Naive thymus-derived CD8-positive, alpha-beta T cell (primary cell): ENCODE results near the gene AGFG2. TPM values are rescaled to one million over a fixed set of nuclear protein-coding genes. Genes with fewer than 3 reads are reported as not detected.
"Not testable (repeated sequence)": the region's sequence is repeated elsewhere in the genome, so short reads cannot be mapped to it uniquely, and the experiment has no call there.

Experiments
- ATAC-seq, 2 donors: fragments of 150-1000 bp; cut with Tn5 transposase in 1 of 2; sonication (Bioruptor Pico), chemical (Tn5 transposase) in 1 of 2; 1 replicate in 1 of 2; 2 replicates in 1 of 2; pipeline ENCODE4 v1.10.0; 2021; ENCODE audit warnings: mild to moderate bottlenecking in 2 of 2, moderate library complexity in 2 of 2
- POLR2A ChIA-PET: fragments of 350-600 bp; sonication (Branson Sonifier 250); formaldehyde crosslinking; loops from one replicate; lab custom pipeline; 2021; ENCODE audit warnings: antibody characterized with exemption; lab: Charles Lee
- DNase-seq, 10 donors: peaks; one replicate each; pipeline versions ENCODE4 v3.0.0 to v3.0.0-alpha.2; 2020 to 2022
- H3K27ac Mint-ChIP-seq, 10 donors: one replicate each; pipeline ENCODE4 v1.8.0; 2020 to 2022; ENCODE audit warnings: mild to moderate bottlenecking in 10 of 10, mixed read lengths in 10 of 10, moderate library complexity in 4 of 10, inconsistent platforms in 1 of 10
- H3K27me3 Mint-ChIP-seq, 5 donors: one replicate each; pipeline ENCODE4 v1.8.0; 2021 to 2022; ENCODE audit warnings: mixed read lengths in 5 of 5
- H3K36me3 Mint-ChIP-seq, 3 donors: one replicate each; pipeline ENCODE4 v1.8.0; 2020 to 2022; ENCODE audit warnings: mixed read lengths in 3 of 3, mild to moderate bottlenecking in 2 of 3, inconsistent platforms in 1 of 3
- H3K4me1 Mint-ChIP-seq, 4 donors: one replicate each; pipeline ENCODE4 v1.8.0; 2021 to 2022; ENCODE audit warnings: mixed read lengths in 4 of 4
- H3K4me3 Mint-ChIP-seq, 10 donors: one replicate each; pipeline ENCODE4 v1.8.0; 2020 to 2022; ENCODE audit warnings: mild to moderate bottlenecking in 10 of 10, mixed read lengths in 10 of 10, moderate library complexity in 6 of 10, inconsistent platforms in 1 of 10
- H3K9me3 Mint-ChIP-seq, 9 donors: one replicate each; pipeline ENCODE4 v1.8.0; 2020 to 2022; ENCODE audit warnings: mixed read lengths in 9 of 9, mild to moderate bottlenecking in 3 of 9, inconsistent platforms in 1 of 9, moderate library complexity in 1 of 9
- polyA plus RNA-seq, 3 donors: library from polyadenylated mRNA; unstranded; fragments of 300-500 nt; fragmentation: Illumina TruSeq; gene quantifications; one replicate each; pipeline ENCODE4 v1.2.3, GENCODE V29; 2021
- total RNA-seq, 8 experiments: library from RNA in 2 of 8; stranded (reverse) in 2 of 8; gene quantifications; one replicate each; pipeline ENCODE4 v1.2.3 and lab custom pipeline; 2021 to 2026

Gene AGFG2
- total and polyA plus RNA-seq, 5 experiments from 2014 or later = 5.8 to 22.0 (median 13.6) TPM

DNA sequence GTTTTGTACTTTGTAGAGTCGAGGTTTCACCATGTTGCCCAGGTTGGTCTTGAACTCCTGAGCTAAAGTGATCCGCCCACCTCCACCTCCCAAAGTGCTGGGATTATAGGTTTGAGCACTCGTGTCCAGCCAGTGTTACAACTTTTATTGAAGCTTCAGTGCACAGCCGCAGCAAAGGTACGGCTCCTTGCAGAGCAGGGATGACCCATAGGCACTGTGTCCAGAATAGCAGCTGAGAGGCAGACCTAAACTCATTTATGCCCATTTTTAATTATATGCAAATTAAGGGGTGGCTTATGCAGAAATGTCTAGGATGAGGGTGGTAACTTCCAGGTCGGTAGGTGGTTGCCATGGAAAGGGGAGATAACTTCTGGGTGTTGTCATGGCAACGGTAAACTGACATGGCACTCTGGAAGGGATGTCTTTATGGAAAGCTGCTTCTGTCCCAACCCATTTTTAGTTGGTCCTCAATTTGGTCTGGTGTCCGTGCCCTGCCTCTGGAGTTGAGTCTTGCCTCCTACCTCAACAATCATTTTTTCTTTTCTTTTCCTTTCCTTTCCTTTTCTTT lies 32.6 kb upstream of the AGFG2 start:
- H3K27me3 Mint-ChIP-seq = peaks cover 0 to 5% (median 0%) of the 10 kb centered on the region in 5 donors

DNA sequence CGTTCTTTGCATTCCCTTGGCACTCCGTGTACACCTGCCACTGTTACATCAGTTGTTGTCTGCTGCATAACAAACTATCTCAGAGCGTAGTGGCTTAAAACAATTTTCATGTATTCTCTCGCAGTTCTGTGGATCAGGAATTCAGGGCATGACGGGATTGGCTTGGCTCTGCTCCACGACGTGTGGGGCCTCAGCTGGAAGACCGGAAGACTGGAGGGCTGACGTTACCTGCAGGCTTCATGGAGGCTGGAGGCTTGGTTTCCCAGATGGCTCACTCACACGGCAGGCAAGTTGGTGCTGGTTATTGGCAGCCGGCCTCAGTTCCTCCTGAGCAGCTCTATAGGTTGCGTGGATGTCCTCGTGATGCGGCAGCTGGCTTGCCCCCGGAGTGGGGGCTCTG lies 29.8 kb upstream of the AGFG2 start:
- DNase-seq (no peak), ATAC-seq (no peak)
- Mint-ChIP-seq H3K4me1 (peaks cover 0 to 19% (median 12%) of the 10 kb centered on the region in 4 donors), H3K27me3 (peaks cover 0 to 7% (median 0%) of the 10 kb centered on the region in 5 donors), H3K27ac (no peak overlapping the region), H3K36me3 (no peaks in the 10 kb centered on the region), H3K9me3 (no peaks in the 10 kb centered on the region), H3K4me3 (no peak overlapping the region)
- POLR2A ChIA-PET = no interaction called here

More for the DNA sequence above, 32.6 kb upstream of the AGFG2 start:
- POLR2A ChIA-PET = interaction anchor here (0.7 to 1.4 kb wide), 3 partner anchors 13 to 169 kb away, joined by 5 to 7 read pairs (median 5); no protein-coding TSS in a partner anchor
- DNase-seq = no peak
- ATAC-seq = no peak
- H3K9me3 Mint-ChIP-seq = no peaks in the 10 kb centered on the region
- H3K4me3 Mint-ChIP-seq = no peak overlapping the region
- peaks cover 0 to 7% (median 3%) of the 10 kb centered on the region in 4 donors for H3K4me1 Mint-ChIP-seq
- H3K27ac Mint-ChIP-seq = peak overlapping the region in 3 of 10 donors; percentile 52 to 55 (median 53)
- no peaks in the 10 kb centered on the region for H3K36me3 Mint-ChIP-seq

DNA sequence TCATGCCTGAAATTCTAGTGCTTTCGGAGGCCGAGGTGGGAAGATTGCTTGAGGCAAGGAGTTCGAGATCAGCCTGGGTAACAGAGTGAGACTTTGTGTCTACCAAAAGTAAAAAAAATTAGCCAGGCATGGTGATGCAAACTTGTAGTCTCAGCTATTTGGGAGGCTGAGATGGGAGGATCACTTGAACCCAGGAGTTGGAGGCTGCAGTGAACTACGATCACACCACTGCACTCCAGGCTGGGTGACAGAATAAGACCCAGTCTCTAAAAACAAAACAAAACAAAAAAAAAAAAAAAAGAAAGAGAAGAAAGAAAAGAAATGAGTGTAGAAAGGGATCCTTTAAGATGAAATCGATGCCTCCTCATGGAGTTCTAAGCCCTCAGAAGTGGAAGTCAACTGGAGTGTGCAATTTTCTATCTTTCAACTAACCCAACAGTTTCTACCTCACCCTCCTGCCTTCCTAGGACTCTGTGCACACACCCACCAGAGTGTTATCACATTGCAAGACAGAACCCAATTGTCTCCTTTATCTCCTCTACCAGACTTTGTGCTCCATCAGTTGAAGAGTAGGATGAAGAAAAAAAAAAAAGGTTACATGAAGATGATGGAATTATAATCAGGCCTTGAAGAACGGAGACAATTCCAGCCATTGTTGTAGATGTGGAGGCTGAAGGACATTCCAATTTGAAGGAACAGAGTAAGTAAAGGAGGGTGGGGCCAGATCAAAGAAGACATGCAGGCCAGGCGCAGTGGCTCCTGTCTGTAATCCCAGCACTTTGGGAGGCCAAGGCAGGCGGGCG lies 28.4 kb upstream of the AGFG2 start:
- Mint-ChIP-seq H3K4me3 (peak overlapping the region in 1 of 10 donors; percentile 31), H3K9me3 (no peaks in the 10 kb centered on the region), H3K36me3 (no peaks in the 10 kb centered on the region), H3K27me3 (peaks cover 0 to 7% (median 0%) of the 10 kb centered on the region in 5 donors), H3K4me1 (peaks cover 8 to 28% (median 18%) of the 10 kb centered on the region in 4 donors), H3K27ac (peak overlapping the region in 1 of 10 donors; percentile 61)
- POLR2A ChIA-PET = no interaction called here
- ATAC-seq = no peak
- DNase-seq = no peak

DNA sequence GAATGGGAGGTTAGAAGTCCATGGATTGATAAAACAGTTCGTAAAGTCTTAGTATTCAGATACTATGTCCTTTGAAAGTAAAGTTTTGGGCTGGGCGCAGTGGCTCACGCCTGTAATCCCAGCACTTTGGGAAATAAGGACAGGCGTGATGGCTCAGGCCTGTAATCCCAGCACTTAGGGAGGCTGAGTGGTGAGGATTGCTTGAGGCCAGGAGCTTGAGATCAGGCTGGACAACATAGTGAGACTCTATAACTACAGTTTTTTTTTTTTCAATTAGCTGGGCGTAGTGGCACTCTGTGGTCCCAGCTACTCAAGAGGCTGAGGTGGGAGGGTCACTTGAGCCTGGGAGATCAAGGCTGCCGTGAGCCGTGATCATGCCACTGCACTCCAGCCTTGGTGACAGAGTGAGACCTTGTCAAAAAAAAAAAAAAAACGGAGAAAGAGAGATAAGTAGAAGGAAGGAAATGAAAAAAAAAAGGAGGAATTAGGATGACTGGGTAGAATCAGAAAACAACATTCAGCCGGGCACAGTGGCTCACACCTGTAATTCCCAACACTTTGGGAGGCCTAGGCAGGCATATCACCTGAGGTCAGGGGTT lies 25.7 kb upstream of the AGFG2 start:
- H3K9me3 Mint-ChIP-seq = no peaks in the 10 kb centered on the region
- no peak for ATAC-seq
- H3K27me3 Mint-ChIP-seq = peaks cover 0 to 7% (median 0%) of the 10 kb centered on the region in 5 donors
- peaks cover 17 to 47% (median 35%) of the 10 kb centered on the region in 4 donors for H3K4me1 Mint-ChIP-seq
- POLR2A ChIA-PET = interaction anchor here (0.6 to 1.2 kb wide), 6 partner anchors 19 to 1800 kb away, joined by 3 to 6 read pairs (median 4); no protein-coding TSS in a partner anchor
- peak overlapping the region in 1 of 10 donors; percentile 61 for H3K4me3 Mint-ChIP-seq
- H3K27ac Mint-ChIP-seq = peak overlapping the region in 4 of 10 donors; percentile 15 to 78 (median 58)
- DNase-seq = no peak
- H3K36me3 Mint-ChIP-seq = no peaks in the 10 kb centered on the region

DNA sequence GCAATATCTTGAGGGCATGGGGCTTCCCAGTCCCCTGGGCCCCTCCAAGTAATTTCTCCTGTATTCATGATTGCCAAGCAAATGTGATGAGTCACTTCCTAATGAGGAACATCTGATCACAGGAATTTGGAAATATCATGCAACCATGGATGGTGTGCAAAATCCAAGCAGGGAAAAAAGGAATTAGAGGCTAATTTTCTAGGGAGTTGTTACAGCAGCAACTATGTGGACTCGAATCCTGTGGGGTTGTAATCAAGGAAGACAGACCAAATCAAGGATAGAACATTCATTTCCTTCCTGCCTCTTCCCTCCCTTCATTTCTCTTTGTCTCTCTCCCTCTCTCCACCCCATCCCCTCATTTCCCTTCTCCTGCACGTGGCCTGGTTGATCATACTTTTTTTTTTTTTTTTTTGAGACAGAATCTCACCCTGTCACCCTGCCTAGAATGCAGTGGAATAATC lies 23.9 kb upstream of the AGFG2 start:
- Mint-ChIP-seq H3K27me3 (peaks cover 0 to 4% (median 0%) of the 10 kb centered on the region in 5 donors), H3K36me3 (no peaks in the 10 kb centered on the region), H3K9me3 (no peaks in the 10 kb centered on the region), H3K4me1 (peaks cover 18 to 44% (median 37%) of the 10 kb centered on the region in 4 donors), H3K27ac (peak overlapping the region in 4 of 10 donors; percentile 31 to 80 (median 60)), H3K4me3 (peak overlapping the region in 6 of 10 donors; percentile 24 to 77 (median 60))
- POLR2A ChIA-PET = interaction anchor here (1.0 to 2.5 kb wide), 7 partner anchors 19 to 71 kb away, joined by 3 to 12 read pairs (median 6); partner anchors contain the start of genes AGFG2, FBXO24, LRCH4 and TSC22D4
- no peak for DNase-seq
- no peak for ATAC-seq

DNA sequence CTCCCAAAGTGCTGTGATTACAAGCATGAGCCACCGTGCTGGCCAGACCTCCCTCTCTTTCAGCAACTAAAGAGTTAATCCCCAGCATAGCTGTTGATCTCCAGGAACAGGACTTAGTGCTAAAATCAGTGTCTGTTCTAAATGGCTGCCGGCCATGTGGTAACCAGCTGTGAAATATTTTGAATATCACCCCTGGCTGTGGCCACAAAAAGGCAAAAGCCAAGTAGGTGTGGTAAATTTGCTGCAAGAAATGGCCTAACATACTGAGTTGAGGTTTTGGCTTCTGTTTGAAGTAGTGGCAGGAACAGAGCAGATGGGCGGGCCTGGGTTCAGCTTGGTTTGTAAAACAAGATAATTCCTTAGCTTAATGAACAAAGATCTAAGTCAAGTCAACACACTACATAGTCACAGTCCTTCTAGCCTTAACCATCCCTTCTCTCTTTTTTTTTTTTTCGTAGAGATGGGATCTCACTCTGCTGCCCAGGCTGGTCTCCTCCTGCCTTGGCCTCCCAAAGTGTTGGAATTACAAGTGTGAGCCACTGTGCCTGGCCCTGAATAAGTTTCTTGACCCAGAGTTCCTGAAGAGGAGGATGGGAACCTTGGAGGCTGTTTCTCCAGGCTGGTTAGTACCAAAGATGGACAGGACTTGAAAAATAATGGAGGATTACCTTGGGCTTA lies 22.7 kb upstream of the AGFG2 start:
- peaks cover 21 to 43% (median 34%) of the 10 kb centered on the region in 4 donors for H3K4me1 Mint-ChIP-seq
- H3K27ac Mint-ChIP-seq = peak overlapping the region; percentile 57 to 90 (median 79)
- POLR2A ChIA-PET = interaction anchor here (0.6 to 2.5 kb wide), 17 partner anchors 11 to 340 kb away, joined by 3 to 12 read pairs (median 5); partner anchors contain the start of genes AGFG2, FBXO24, LRCH4 and MOSPD3
- H3K9me3 Mint-ChIP-seq = no peaks in the 10 kb centered on the region
- peaks cover 0 to 1% (median 0%) of the 10 kb centered on the region in 5 donors for H3K27me3 Mint-ChIP-seq
- ATAC-seq = peak; percentile 96 to 98
- H3K4me3 Mint-ChIP-seq = peak overlapping the region; percentile 46 to 85 (median 69)
- DNase-seq = peak; percentile 13 to 82 (median 57)
- H3K36me3 Mint-ChIP-seq = no peaks in the 10 kb centered on the region

DNA sequence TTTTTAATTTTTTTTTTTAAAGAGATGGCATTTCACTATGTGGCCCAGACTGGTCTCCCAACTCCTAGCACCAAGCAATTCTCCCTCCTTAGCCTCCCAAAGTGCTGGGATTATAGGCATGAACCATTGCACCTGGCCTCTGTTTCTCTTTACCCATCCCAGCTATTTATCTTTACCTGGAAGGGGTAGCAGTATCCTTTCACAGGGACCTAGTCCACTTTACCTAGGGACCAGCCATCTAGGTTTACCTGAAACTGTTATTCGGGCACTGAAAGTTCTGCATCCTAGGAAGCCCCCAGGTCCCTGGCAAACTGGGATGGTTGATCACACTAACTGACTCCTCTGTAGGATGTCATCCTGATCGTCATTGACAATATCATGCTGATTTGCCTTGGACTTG lies 21.7 kb upstream of the AGFG2 start:
- H3K4me1 Mint-ChIP-seq = peaks cover 22 to 43% (median 36%) of the 10 kb centered on the region in 4 donors
- H3K27ac Mint-ChIP-seq = peak overlapping the region in 4 of 10 donors; percentile 3 to 66 (median 52)
- no peak for ATAC-seq
- POLR2A ChIA-PET = interaction anchor here (0.8 to 2.5 kb wide), 6 partner anchors 14 to 43 kb away, joined by 3 to 12 read pairs (median 8); partner anchors contain the start of genes AGFG2 and TSC22D4
- H3K9me3 Mint-ChIP-seq = no peaks in the 10 kb centered on the region
- no peak for DNase-seq
- peak overlapping the region in 6 of 10 donors; percentile 30 to 48 (median 36) for H3K4me3 Mint-ChIP-seq
- H3K36me3 Mint-ChIP-seq = no peaks in the 10 kb centered on the region
- peaks cover 0 to 1% (median 0%) of the 10 kb centered on the region in 5 donors for H3K27me3 Mint-ChIP-seq

DNA sequence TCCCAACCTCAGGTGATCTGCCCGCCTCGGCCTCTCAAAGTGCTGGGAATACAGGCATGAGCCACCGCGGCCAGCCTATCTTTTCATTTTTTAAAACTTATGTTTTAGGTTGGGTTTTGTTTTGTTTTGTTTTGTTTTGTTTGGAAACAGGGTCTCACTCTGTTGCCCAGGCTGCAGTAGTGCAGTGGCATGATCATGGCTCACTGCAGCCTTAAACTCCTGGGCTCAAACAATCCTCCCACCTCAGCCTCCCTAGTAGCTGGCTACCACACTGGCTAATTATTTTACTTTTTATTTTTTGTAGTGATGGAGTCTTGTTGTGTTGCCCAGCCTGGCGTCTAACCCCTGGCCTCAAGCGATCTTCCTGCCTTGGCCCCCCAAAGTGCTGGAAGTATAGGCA lies 19.4 kb upstream of the AGFG2 start:
- DNase-seq (no peak), ATAC-seq (no peak)
- Mint-ChIP-seq H3K4me3 (no peak overlapping the region), H3K27ac (peak overlapping the region in 3 of 10 donors; percentile 21 to 43 (median 25)), H3K36me3 (no peaks in the 10 kb centered on the region), H3K9me3 (no peaks in the 10 kb centered on the region), H3K4me1 (peaks cover 16 to 35% (median 28%) of the 10 kb centered on the region in 4 donors), H3K27me3 (no peaks in the 10 kb centered on the region)
- POLR2A ChIA-PET = interaction anchor here (0.5 to 1.4 kb wide), 4 partner anchors 13 to 107 kb away, joined by 3 to 5 read pairs (median 4); no protein-coding TSS in a partner anchor

DNA sequence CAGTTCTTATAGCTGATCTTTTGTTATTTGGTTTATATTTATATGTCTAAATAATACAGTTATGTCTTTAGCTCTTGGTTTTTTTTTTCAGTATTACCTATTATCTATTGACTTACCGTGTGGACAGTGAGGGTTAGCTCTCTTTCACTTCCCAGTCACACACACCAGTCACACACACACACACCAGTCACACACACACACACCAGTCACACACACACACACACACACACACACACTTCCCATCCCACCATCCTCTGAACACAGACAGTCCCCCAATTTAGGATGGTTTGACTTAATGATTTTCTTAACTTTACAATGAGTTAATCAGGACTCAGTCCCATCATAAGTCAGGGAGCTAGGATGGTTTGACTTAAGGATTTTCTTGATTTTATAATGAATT lies 18.9 kb upstream of the AGFG2 start:
- POLR2A ChIA-PET = interaction anchor here (0.5 to 1.4 kb wide), 5 partner anchors 12 to 106 kb away, joined by 3 to 5 read pairs (median 4); no protein-coding TSS in a partner anchor
- DNase-seq = no peak
- H3K27ac Mint-ChIP-seq = peak overlapping the region in 3 of 10 donors; percentile 21 to 53 (median 43)

DNA sequence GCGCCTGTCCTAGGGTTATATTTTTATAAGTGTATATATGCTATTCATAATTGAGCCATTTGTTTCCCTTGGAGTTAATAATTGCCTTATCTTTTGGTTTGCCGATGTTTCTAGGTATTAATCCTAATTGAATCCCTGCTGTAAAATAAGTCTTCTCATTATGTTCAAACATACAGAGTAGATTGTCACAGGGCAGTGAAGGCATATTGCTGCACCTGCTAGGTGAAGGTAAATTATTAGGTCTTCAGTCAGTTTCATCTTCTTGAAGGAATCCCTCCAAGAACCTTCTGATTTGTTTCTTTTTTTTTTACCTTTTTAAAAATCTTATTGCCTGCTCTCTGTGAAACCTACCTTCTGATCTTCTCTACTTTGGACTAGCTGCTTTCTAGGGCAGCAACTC lies 17.9 kb upstream of the AGFG2 start:
- DNase-seq (no peak), ATAC-seq (no peak)
- Mint-ChIP-seq H3K36me3 (no peaks in the 10 kb centered on the region), H3K4me3 (no peak overlapping the region), H3K27ac (peak overlapping the region in 2 of 10 donors; percentile 12 to 48), H3K9me3 (no peaks in the 10 kb centered on the region), H3K27me3 (no peaks in the 10 kb centered on the region), H3K4me1 (peaks cover 11 to 22% (median 15%) of the 10 kb centered on the region in 4 donors)
- POLR2A ChIA-PET = interaction anchor here (0.6 to 0.7 kb wide), 2 partner anchors 29 to 52 kb away, joined by 3 read pairs; no protein-coding TSS in a partner anchor

More for the DNA sequence above, 18.9 kb upstream of the AGFG2 start:
- Mint-ChIP-seq H3K9me3 (no peaks in the 10 kb centered on the region), H3K4me1 (peaks cover 14 to 32% (median 25%) of the 10 kb centered on the region in 4 donors), H3K4me3 (no peak overlapping the region), H3K27me3 (no peaks in the 10 kb centered on the region), H3K36me3 (no peaks in the 10 kb centered on the region)
- ATAC-seq = no peak

DNA sequence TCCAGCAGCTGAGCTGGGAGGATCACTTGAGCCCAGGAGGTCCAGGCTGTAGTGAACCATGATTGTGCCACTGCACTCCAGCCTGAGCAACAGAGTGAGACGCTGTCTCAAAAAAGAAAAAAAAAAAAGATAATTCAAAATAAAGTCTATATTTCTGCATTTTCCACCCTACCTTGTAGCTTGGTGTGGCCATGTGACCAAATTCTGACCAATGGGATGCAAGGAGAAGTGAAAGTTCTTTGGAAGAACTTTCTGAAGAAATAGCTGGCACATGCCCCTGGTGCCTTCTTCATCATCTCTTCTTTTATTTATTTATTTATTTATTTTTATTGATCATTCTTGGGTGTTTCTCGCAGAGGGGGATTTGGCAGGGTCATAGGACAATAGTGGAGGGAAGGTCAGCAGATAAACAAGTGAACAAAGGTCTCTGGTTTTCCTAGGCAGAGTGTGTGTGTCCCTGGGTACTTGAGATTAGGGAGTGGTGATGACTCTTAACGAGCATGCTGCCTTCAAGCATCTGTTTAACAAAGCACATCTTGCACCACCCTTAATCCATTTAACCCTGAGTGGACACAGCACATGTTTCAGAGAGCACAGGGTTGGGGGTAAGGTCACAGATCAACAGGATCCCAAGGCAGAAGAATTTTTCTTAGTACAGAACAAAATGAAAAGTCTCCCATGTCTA lies 17.0 kb upstream of the AGFG2 start:
- not testable (repeated sequence) for ATAC-seq, H3K27ac Mint-ChIP-seq, H3K9me3 Mint-ChIP-seq, H3K4me3 Mint-ChIP-seq, H3K27me3 Mint-ChIP-seq, DNase-seq, H3K36me3 Mint-ChIP-seq
- POLR2A ChIA-PET = interaction anchor here (0.5 to 0.6 kb wide), 2 partner anchors 11 to 37 kb away, joined by 5 to 6 read pairs; no protein-coding TSS in a partner anchor
- H3K4me1 Mint-ChIP-seq = peaks cover 6 to 13% (median 8%) of the 10 kb centered on the region in 4 donors
